HCT116 (cell line): ENCODE measurements around the gene MYL4. TPM values are rescaled to one million over a fixed set of nuclear protein-coding genes. Genes with fewer than 3 reads are reported as not detected.

Experiments used
- ATAC-seq: fragments of 200-7000 bp; cut with Tn5 transposase; 2 replicates; pipeline ENCODE4 v1.9.1; 2020; ENCODE audit warnings: mild to moderate bottlenecking, moderate library complexity
- BruUV-seq: library from RNA; stranded (reverse); fragments of 400-500 nt; replicated peaks from 2 replicates; lab custom pipeline; 2021; lab: Mats Ljungman, UMichigan
- CTCF ChIA-PET: fragments of 300-600 bp; sonication (Branson Sonifier 250); formaldehyde crosslinking; loops from one replicate; lab custom pipeline; 2021; ENCODE audit warnings: antibody characterized with exemption; lab: Charles Lee
- POLR2A ChIA-PET: fragments of 300-600, 350-600 bp; sonication (Branson Sonifier 250); formaldehyde crosslinking; loops from one replicate; lab custom pipeline; 2021; ENCODE audit warnings: antibody characterized with exemption; lab: Charles Lee
- RAD21 ChIA-PET, 2 experiments: fragments of 300-600 bp; sonication (Branson Sonifier 250); formaldehyde crosslinking; loops; one replicate each; lab custom pipeline; 2023; ENCODE audit warnings: low total read pairs in 2 of 2; ENCODE audit not compliant: uncharacterized antibody in 2 of 2, unreplicated experiment in 2 of 2, low non-redundant PET in 1 of 2; lab: Charles Lee
- DNase-seq: peaks from one replicate; pipeline ENCODE4 v3.0.0-alpha.2; 2010; ENCODE audit warnings: low read depth, low spot score
- H2AFZ ChIP-seq: fragments of 200-600 bp; shearing (Covaris generic), sonication (generic); 2 replicates; pipeline ENCODE4 v1.6.1; 2017; ENCODE audit warnings: low read depth, mixed run types, mixed read lengths, antibody characterized with exemption, low read length; ENCODE audit not compliant: poor library complexity, severe bottlenecking
- H3K27ac ChIP-seq: 2 replicates; pipeline ENCODE4 v1.5.1; 2012; ENCODE audit warnings: low read depth, low read length
- H3K27me3 ChIP-seq: fragments of 200-600 bp; sonication (generic); 2 replicates; pipeline ENCODE4 v1.6.1; 2016; ENCODE audit warnings: mixed run types, low read length, mixed read lengths; ENCODE audit not compliant: insufficient read depth
- H3K36me3 ChIP-seq, 2 experiments: fragments of 200-500 bp in 1 of 2; fragments of 200-600 bp in 1 of 2; sonication (Bioruptor generic) in 1 of 2; sonication (generic) in 1 of 2; 2 replicates each; pipeline versions ENCODE4 v1.5.1 to v1.6.1; 2014 to 2016; ENCODE audit warnings: low read length in 2 of 2, inconsistent platforms in 1 of 2, mixed read lengths in 1 of 2, mixed run types in 1 of 2; ENCODE audit not compliant: insufficient read depth in 2 of 2, control insufficient read depth in 1 of 2
- H3K4me1 ChIP-seq, 2 experiments: fragments of 200-600 bp in 1 of 2; sonication (generic) in 1 of 2; 2 replicates each; pipeline versions ENCODE4 v1.5.1 to v1.6.1; 2012 to 2017; ENCODE audit warnings: low read length in 2 of 2, inconsistent platforms in 1 of 2, mild to moderate bottlenecking in 1 of 2, mixed read lengths in 1 of 2, mixed run types in 1 of 2, moderate library complexity in 1 of 2; ENCODE audit not compliant: insufficient read depth in 2 of 2, control insufficient read depth in 1 of 2
- H3K4me2 ChIP-seq: fragments of 200-600 bp; sonication (generic); 2 replicates; pipeline ENCODE4 v1.6.1; 2017; ENCODE audit warnings: mixed run types, low read length, mixed read lengths
- H3K4me3 ChIP-seq, 2 experiments: fragments of 200-600 bp in 1 of 2; sonication (generic) in 1 of 2; replicated peaks in 1 of 2; 2 replicates each; pipeline ENCODE4 v1.5.1; 2011 to 2016; ENCODE audit warnings: low read length in 2 of 2, control low read depth in 1 of 2, low read depth in 1 of 2, mild to moderate bottlenecking in 1 of 2, mixed read lengths in 1 of 2, mixed run types in 1 of 2
- H3K79me2 ChIP-seq: fragments of 200-600 bp; sonication (generic); 2 replicates; pipeline ENCODE4 v1.6.1; 2017; ENCODE audit warnings: mild to moderate bottlenecking, mixed run types, low read length, moderate library complexity, mixed read lengths; ENCODE audit not compliant: insufficient read depth
- H3K9ac ChIP-seq: fragments of 200-600 bp; sonication (generic); 2 replicates; pipeline ENCODE4 v1.6.1; 2016; ENCODE audit warnings: low read length, mixed read lengths
- H3K9me2 ChIP-seq: fragments of 200-600 bp; sonication (generic), shearing (Covaris generic); 2 replicates; pipeline ENCODE4 v1.6.1; 2017; ENCODE audit warnings: mixed run types, mild to moderate bottlenecking, moderate library complexity; ENCODE audit not compliant: insufficient read depth
- H3K9me3 ChIP-seq, 2 experiments: fragments of 200-500 bp in 1 of 2; fragments of 200-600 bp in 1 of 2; sonication (Bioruptor generic) in 1 of 2; sonication (generic) in 1 of 2; 2 replicates each; pipeline ENCODE4 v1.6.1; 2014 to 2017; ENCODE audit warnings: low read length in 2 of 2, mixed read lengths in 2 of 2, inconsistent platforms in 1 of 2, low read depth in 1 of 2, mild to moderate bottlenecking in 1 of 2, mixed run types in 1 of 2, moderate library complexity in 1 of 2; ENCODE audit not compliant: control insufficient read depth in 1 of 2, insufficient read depth in 1 of 2
- H4K20me1 ChIP-seq: fragments of 200-600 bp; sonication (generic), shearing (Covaris generic); 2 replicates; pipeline ENCODE4 v1.6.1; 2017; ENCODE audit warnings: mixed run types, mild to moderate bottlenecking, moderate library complexity; ENCODE audit not compliant: insufficient read depth
- CEBPB ChIP-seq: IDR thresholded peaks from 2 replicates; pipeline ENCODE4 v1.6.1; 2012; ENCODE audit warnings: low read depth
- CTCF ChIP-seq, 3 experiments: fragments of 200-600 bp in 1 of 3; sonication (generic) in 1 of 3; IDR thresholded peaks in 2 of 3; conservative IDR thresholded peaks in 1 of 3; 2 replicates each; pipeline ENCODE4 v1.5.1; 2012 to 2017; ENCODE audit warnings: low read depth in 2 of 3, low read length in 2 of 3, antibody characterized with exemption in 1 of 3, borderline replicate concordance in 1 of 3, control low read depth in 1 of 3, mild to moderate bottlenecking in 1 of 3, mixed read lengths in 1 of 3, mixed run types in 1 of 3, moderate library complexity in 1 of 3; ENCODE audit not compliant: insufficient read depth in 1 of 3
- EGR1 ChIP-seq: IDR thresholded peaks from 2 replicates; pipeline ENCODE4 v1.6.1; 2012; ENCODE audit warnings: low read depth
- EZH2phosphoT487 ChIP-seq: fragments of 200-600 bp; IDR thresholded peaks from 2 replicates; pipeline ENCODE4 v1.6.1; 2018; ENCODE audit warnings: antibody characterized with exemption, borderline replicate concordance
- FOSL1 ChIP-seq: IDR thresholded peaks from 2 replicates; pipeline ENCODE4 v1.6.1; 2012; ENCODE audit warnings: low read depth
- JUND ChIP-seq: IDR thresholded peaks from 2 replicates; pipeline ENCODE4 v1.6.1; 2012
- POLR2A ChIP-seq: IDR thresholded peaks from 2 replicates; pipeline ENCODE4 v1.7.0; 2011; ENCODE audit warnings: borderline replicate concordance; ENCODE audit not compliant: insufficient read depth, insufficient read length; ENCODE audit errors: extremely low read depth
- RAD21 ChIP-seq: IDR thresholded peaks from 2 replicates; pipeline ENCODE4 v1.6.1; 2012; ENCODE audit warnings: low read depth, mild to moderate bottlenecking
- REST ChIP-seq: IDR thresholded peaks from 2 replicates; pipeline ENCODE4 v1.6.1; 2012; ENCODE audit warnings: low read depth
- SIN3A ChIP-seq: IDR thresholded peaks from 2 replicates; pipeline ENCODE4 v1.6.1; 2012; ENCODE audit warnings: low read depth
- SP1 ChIP-seq: IDR thresholded peaks from 2 replicates; pipeline ENCODE4 v1.6.1; 2012; ENCODE audit warnings: low read depth
- SRF ChIP-seq: IDR thresholded peaks from 2 replicates; pipeline ENCODE4 v1.6.1; 2012; ENCODE audit warnings: low read depth
- TCF7L2 ChIP-seq: IDR thresholded peaks from 2 replicates; pipeline ENCODE4 v1.7.0; 2011; ENCODE audit warnings: borderline replicate concordance, inconsistent platforms; ENCODE audit not compliant: insufficient read depth, insufficient read length; ENCODE audit errors: extremely low read depth
- YY1 ChIP-seq: IDR thresholded peaks from 2 replicates; pipeline ENCODE4 v1.6.1; 2011; ENCODE audit warnings: low read length, low read depth, moderate library complexity, mild to moderate bottlenecking; ENCODE audit not compliant: insufficient replicate concordance; ENCODE audit errors: extremely low read depth
- ZFX ChIP-seq: fragments of 450-650 bp; IDR thresholded peaks from 2 replicates; pipeline ENCODE4 v1.6.1; 2017
- ZNF274 ChIP-seq: fragments of 200-500 bp; sonication (Bioruptor generic); IDR thresholded peaks from 2 replicates; pipeline ENCODE4 v1.6.1; 2014; ENCODE audit warnings: mild to moderate bottlenecking, low read depth, low read length, inconsistent platforms
- intact Hi-C: fragments of 100-400 bp; cut with micrococcal nuclease; formaldehyde crosslinking; loops from 2 replicates; pipeline ENCODE4 v1.10.0; 2022
- total RNA-seq: library from RNA; stranded (reverse); gene quantifications from one replicate; pipeline ENCODE4 v1.2.1, GENCODE V29; 2021; ENCODE audit not compliant: unreplicated experiment

Gene MYL4
- total RNA-seq, 1 experiment from 2014 or later: 0.32 TPM

GRCh38 chr17:47162013-47162622, 47.0 kb upstream of the MYL4 start:
- no peaks in the 10 kb centered on the region for H3K9me2 ChIP-seq
- 0 out of 2 replicates have a peak, but pooled peaks cover 4% of the 10 kb centered on the region for H4K20me1 ChIP-seq
- CTCF ChIA-PET: no interaction called here
- H3K27me3 ChIP-seq: no peaks in the 10 kb centered on the region
- POLR2A ChIA-PET: no interaction called here
- intact Hi-C loops: loop anchor here (10.0 kb wide), 1 partner anchor 153 kb away; no protein-coding TSS in a partner anchor
- RAD21 ChIA-PET: no interaction called here
- H3K4me3 ChIP-seq: no peak overlapping the region
- TF ChIP-seq ZNF274 (no peak), EGR1 (no peak), CEBPB (no peak)
- ATAC-seq (no peak), DNase-seq (no peak)
- BruUV-seq: no TSS peak
- no peaks in the 10 kb centered on the region for H3K4me1 ChIP-seq
- H3K79me2 ChIP-seq: peaks cover 45% of the 10 kb centered on the region
- H3K9me3 ChIP-seq: no peaks in the 10 kb centered on the region
- no peak overlapping the region for H3K27ac ChIP-seq
- H3K9ac ChIP-seq: no peak overlapping the region
- no peak overlapping the region for H2AFZ ChIP-seq
- peaks cover 25 to 47% of the 10 kb centered on the region in 2 experiments; a peak in 3 of 4 replicates for H3K36me3 ChIP-seq
- no peak overlapping the region for H3K4me2 ChIP-seq

- BruUV-seq: no TSS peak
- peaks cover 56% of the 10 kb centered on the region for H3K79me2 ChIP-seq
- H3K9me3 ChIP-seq: no peaks in the 10 kb centered on the region
- no peak overlapping the region for H3K27ac ChIP-seq
- no peaks in the 10 kb centered on the region for H3K4me1 ChIP-seq
- no peak overlapping the region for H2AFZ ChIP-seq
- ChIA-PET POLR2A (no interaction called here), RAD21 (no interaction called here), CTCF (no interaction called here)
- H3K36me3 ChIP-seq: peaks cover 8 to 34% of the 10 kb centered on the region in 2 experiments; a peak in 3 of 4 replicates
- ATAC-seq: no peak
- intact Hi-C loops: loop anchor here (10.0 kb wide), 1 partner anchor 151 kb away; no protein-coding TSS in a partner anchor
- H3K4me3 ChIP-seq: no peak overlapping the region
- no peaks in the 10 kb centered on the region for H3K9me2 ChIP-seq
- DNase-seq: no peak
- no peak overlapping the region for H3K4me2 ChIP-seq
- no peaks in the 10 kb centered on the region for H4K20me1 ChIP-seq
- H3K27me3 ChIP-seq: no peaks in the 10 kb centered on the region
- H3K9ac ChIP-seq: no peak overlapping the region
- TF ChIP-seq ZFX: no peak
- TF ChIP-seq REST: no peak
- TF ChIP-seq YY1: no peak
- TF ChIP-seq TCF7L2: no peak
- no peak for TF ChIP-seq RAD21
- no peak for TF ChIP-seq CEBPB
- TF ChIP-seq JUND: no peak
- TF ChIP-seq POLR2A: no peak
- TF ChIP-seq EZH2phosphoT487: no peak
- TF ChIP-seq SIN3A: no peak
- no peak for TF ChIP-seq CTCF (IDR thresholded peaks at IDR 0.05 in 2 of 3, conservative IDR thresholded peaks at IDR 0.05 in 1 of 3; ENCODE audit: borderline replicate concordance in 1 of 3, insufficient read depth in 1 of 3, low read depth in 2 of 3, low read length in 2 of 3)
- TF ChIP-seq SP1: no peak
- TF ChIP-seq FOSL1: no peak
- no peak for TF ChIP-seq SRF
Measured at GRCh38 chr17:47164263-47164662, 44.9 kb upstream of the MYL4 start.
